GM19468 (cell line): ENCODE results near the gene PRDX6.
"Not testable (repeated sequence)": the region's sequence is repeated elsewhere in the genome, so short reads cannot be mapped to it uniquely, and the experiment has no call there.

ENCODE experiments used
- ATAC-seq: cut with Tn5 transposase; IDR thresholded peaks from one replicate; pipeline ENCODE4 v1.9.1; 2021; ENCODE audit warnings: mild to moderate bottlenecking, moderate library complexity, moderate number of reproducible peaks; ENCODE audit not compliant: unreplicated experiment; ENCODE audit errors: extremely low read depth

PRDX6 gene

GRCh38 chr1:173477286-173478093, at the start of gene PRDX6:
Gene PRDX6 (plus strand): TSS chr1:173477335. CDS start chr1:173477398, 63 bp downstream.
- ATAC-seq: peak; percentile 2

- ATAC-seq: no peak
Observed at GRCh38 chr1:173429471-173430402, 47.4 kb upstream of the PRDX6 start.

- ATAC-seq: no peak
Observed at GRCh38 chr1:173430677-173431303, 46.3 kb upstream of the PRDX6 start.

GRCh38 chr1:173431304-173432045, 45.7 kb upstream of the PRDX6 start:
- ATAC-seq: no peak

GRCh38 chr1:173432331-173432730, 44.8 kb upstream of the PRDX6 start:
- ATAC-seq: no peak

- no peak for ATAC-seq
Observed at GRCh38 chr1:173433751-173434326, 43.3 kb upstream of the PRDX6 start.

GRCh38 chr1:173436841-173437428, 40.2 kb upstream of the PRDX6 start:
- no peak for ATAC-seq

GRCh38 chr1:173438675-173439074, 38.5 kb upstream of the PRDX6 start:
- no peak for ATAC-seq

- ATAC-seq: no peak
Observed at GRCh38 chr1:173440430-173440829, 36.7 kb upstream of the PRDX6 start.

GRCh38 chr1:173444757-173445156, 32.4 kb upstream of the PRDX6 start:
- no peak for ATAC-seq

- no peak for ATAC-seq
Observed at GRCh38 chr1:173445164-173445563, 32.0 kb upstream of the PRDX6 start.

- ATAC-seq: no peak
Observed at GRCh38 chr1:173445656-173446055, 31.5 kb upstream of the PRDX6 start.

GRCh38 chr1:173447224-173447623, 29.9 kb upstream of the PRDX6 start:
- ATAC-seq: no peak

- no peak for ATAC-seq
Observed at GRCh38 chr1:173448945-173449344, 28.2 kb upstream of the PRDX6 start.

- no peak for ATAC-seq
Observed at GRCh38 chr1:173451981-173452380, 25.2 kb upstream of the PRDX6 start.

GRCh38 chr1:173453982-173454381, 23.2 kb upstream of the PRDX6 start:
- ATAC-seq: no peak

- no peak for ATAC-seq
Observed at GRCh38 chr1:173454966-173455524, 22.1 kb upstream of the PRDX6 start.

- no peak for ATAC-seq
Observed at GRCh38 chr1:173459885-173460284, 17.2 kb upstream of the PRDX6 start.

GRCh38 chr1:173462666-173463065, 14.5 kb upstream of the PRDX6 start:
- ATAC-seq: not testable (repeated sequence)
